HepG2 (cell line): ENCODE data around the gene CSTB. TPM values are rescaled to one million over a fixed set of nuclear protein-coding genes. Genes with fewer than 3 reads are reported as not detected.

Experiments
- DNMT1 ChIP-seq: sonication (generic); formaldehyde crosslinking; IDR thresholded peaks from 2 replicates; pipeline ENCODE4 v1.5.1; 2020; ENCODE audit warnings: mild to moderate bottlenecking, missing genetic modification reagents
- KLF12 ChIP-seq: sonication (generic); formaldehyde crosslinking; IDR thresholded peaks from 2 replicates; pipeline ENCODE4 v1.4.0; 2020; ENCODE audit warnings: missing genetic modification reagents, borderline replicate concordance
- MATR3 ChIP-seq: sonication (generic); formaldehyde crosslinking; IDR thresholded peaks from 2 replicates; pipeline ENCODE4 v1.4.0; 2020; ENCODE audit warnings: missing genetic modification reagents
- MZF1 ChIP-seq: sonication (generic); formaldehyde crosslinking; IDR thresholded peaks from 2 replicates; pipeline ENCODE4 v1.8.1; 2023; ENCODE audit warnings: mild to moderate bottlenecking, missing genetic modification reagents, borderline replicate concordance
- NRL ChIP-seq: sonication (generic); formaldehyde crosslinking; IDR thresholded peaks from 2 replicates; pipeline ENCODE4 v1.5.0; 2020; ENCODE audit warnings: missing genetic modification reagents, mild to moderate bottlenecking, moderate library complexity, borderline replicate concordance
- PHF5A ChIP-seq: IDR thresholded peaks from one replicate; pipeline ENCODE4 v1.6.1; 2018; ENCODE audit warnings: low read depth, missing genetic modification reagents; ENCODE audit not compliant: unreplicated experiment
- SKIL ChIP-seq: sonication (generic); formaldehyde crosslinking; IDR thresholded peaks from 2 replicates; pipeline ENCODE4 v1.8.0; 2022; ENCODE audit warnings: missing genetic modification reagents, mild to moderate bottlenecking, moderate library complexity, borderline replicate concordance
- SMARCE1 ChIP-seq: fragments of 450-650 bp; IDR thresholded peaks from 2 replicates; pipeline ENCODE4 v1.6.1; 2017; ENCODE audit warnings: borderline replicate concordance
- ZBTB39 ChIP-seq: sonication (generic); formaldehyde crosslinking; IDR thresholded peaks from 2 replicates; pipeline ENCODE4 v1.5.0; 2020; ENCODE audit warnings: missing genetic modification reagents
- ZFP36L2 ChIP-seq: sonication (generic); formaldehyde crosslinking; IDR thresholded peaks from 2 replicates; pipeline ENCODE4 v1.4.0; 2020; ENCODE audit warnings: missing genetic modification reagents
- ZKSCAN1 ChIP-seq: fragments of 150-350 bp; IDR thresholded peaks from 2 replicates; pipeline ENCODE4 v1.6.1; 2014; ENCODE audit warnings: low read length
- ZKSCAN8 ChIP-seq: IDR thresholded peaks from 2 replicates; pipeline ENCODE4 v1.6.1; 2016; ENCODE audit warnings: borderline replicate concordance, missing genetic modification reagents, missing compliant biosample characterization
- ZNF256 ChIP-seq: sonication (generic); formaldehyde crosslinking; conservative IDR thresholded peaks from 2 replicates; pipeline ENCODE4 v1.4.0; 2020; ENCODE audit warnings: missing genetic modification reagents
- ZNF263 ChIP-seq: sonication (generic); formaldehyde crosslinking; IDR thresholded peaks from 2 replicates; pipeline ENCODE4 v1.4.0; 2020; ENCODE audit warnings: missing genetic modification reagents
- ZNF503 ChIP-seq: sonication (generic); formaldehyde crosslinking; IDR thresholded peaks from 2 replicates; pipeline ENCODE4 v1.4.0; 2020; ENCODE audit warnings: missing genetic modification reagents
- ZNF747 ChIP-seq: sonication (generic); formaldehyde crosslinking; IDR thresholded peaks from 2 replicates; pipeline ENCODE4 v1.8.1; 2023; ENCODE audit warnings: missing genetic modification reagents, mild to moderate bottlenecking, borderline replicate concordance
- ZNF800 ChIP-seq: sonication (generic); formaldehyde crosslinking; IDR thresholded peaks from 2 replicates; pipeline ENCODE4 v1.4.0; 2020; ENCODE audit warnings: missing genetic modification reagents
- ZSCAN25 ChIP-seq: sonication (generic); formaldehyde crosslinking; IDR thresholded peaks from 2 replicates; pipeline ENCODE4 v1.8.0; 2022; ENCODE audit warnings: mild to moderate bottlenecking, missing genetic modification reagents
- ZSCAN31 ChIP-seq: sonication (generic); formaldehyde crosslinking; IDR thresholded peaks from 2 replicates; pipeline ENCODE4 v1.5.0; 2020; ENCODE audit warnings: low read depth, mild to moderate bottlenecking, missing genetic modification reagents
- polyA plus RNA-seq, 8 experiments: library from polyadenylated mRNA; depleted of rRNA in 3 of 8; stranded (reverse) in 7 of 8; unstranded in 1 of 8; fragments of >200 nt; fragmentation: Illumina TruSeq in 4 of 8; extraction: Trizol in 4 of 8; gene quantifications; 2 replicates each; pipeline versions ENCODE4 v1.2.1 to v1.2.3, GENCODE V29; 2011 to 2016; ENCODE audit warnings: low read depth in 4 of 8, missing spikeins in 1 of 8, mixed read lengths in 1 of 8; ENCODE audit not compliant: insufficient read depth in 1 of 8
- total RNA-seq, 5 experiments: library from RNA; depleted of rRNA; stranded (reverse); fragments of >200 nt; fragmentation: Illumina TruSeq; extraction: Trizol; gene quantifications; 2 replicates each; pipeline ENCODE4 v1.2.3, GENCODE V29; 2016; ENCODE audit warnings: low read depth in 1 of 5
- TF ChIP-seq, protein P1 (sequence below): sonication (generic); formaldehyde crosslinking; IDR thresholded peaks from 2 replicates; pipeline ENCODE4 v1.5.0; 2020; ENCODE audit warnings: mild to moderate bottlenecking, missing genetic modification reagents

The CSTB gene
- total and polyA plus RNA-seq, 2 of the 13 experiments (the other 11 are each of a cell fraction or from before 2014, with no cell fraction given), result 11.7 to 94.1 TPM

- TF ChIP-seq ZBTB39 (CRISPR knock-in tag) (no peak), SKIL (CRISPR knock-in tag) (no peak), ZKSCAN1 (no peak), ZNF256 (CRISPR knock-in tag) (no peak), KLF12 (CRISPR knock-in tag) (no peak), ZNF503 (CRISPR knock-in tag) (no peak), ZNF747 (peak; percentile 23; the same call in 1 of the 2 replicates), SMARCE1 (no peak), ZFP36L2 (no peak), ZNF800 (CRISPR knock-in tag) (no peak), DNMT1 (CRISPR knock-in tag) (no peak), ZSCAN31 (CRISPR knock-in tag) (no peak), MZF1 (CRISPR knock-in tag) (no peak), MATR3 (CRISPR knock-in tag) (no peak), ZNF263 (CRISPR knock-in tag) (no peak), ZSCAN25 (CRISPR knock-in tag) (peak; percentile 94), ZKSCAN8 (no peak), PHF5A (CRISPR knock-in tag) (no peak), NRL (CRISPR knock-in tag) (no peak; the same call in 1 of the 2 replicates)
- TF ChIP-seq, protein P1, sequence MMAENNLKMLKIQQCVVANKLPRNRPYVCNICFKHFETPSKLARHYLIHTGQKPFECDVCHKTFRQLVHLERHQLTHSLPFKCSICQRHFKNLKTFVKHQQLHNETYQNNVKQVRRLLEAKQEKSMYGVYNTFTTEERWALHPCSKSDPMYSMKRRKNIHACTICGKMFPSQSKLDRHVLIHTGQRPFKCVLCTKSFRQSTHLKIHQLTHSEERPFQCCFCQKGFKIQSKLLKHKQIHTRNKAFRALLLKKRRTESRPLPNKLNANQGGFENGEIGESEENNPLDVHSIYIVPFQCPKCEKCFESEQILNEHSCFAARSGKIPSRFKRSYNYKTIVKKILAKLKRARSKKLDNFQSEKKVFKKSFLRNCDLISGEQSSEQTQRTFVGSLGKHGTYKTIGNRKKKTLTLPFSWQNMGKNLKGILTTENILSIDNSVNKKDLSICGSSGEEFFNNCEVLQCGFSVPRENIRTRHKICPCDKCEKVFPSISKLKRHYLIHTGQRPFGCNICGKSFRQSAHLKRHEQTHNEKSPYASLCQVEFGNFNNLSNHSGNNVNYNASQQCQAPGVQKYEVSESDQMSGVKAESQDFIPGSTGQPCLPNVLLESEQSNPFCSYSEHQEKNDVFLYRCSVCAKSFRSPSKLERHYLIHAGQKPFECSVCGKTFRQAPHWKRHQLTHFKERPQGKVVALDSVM (CRISPR knock-in tag), result no peak
Measured at GRCh38 chr21:43810505-43811261, 34.6 kb upstream of the CSTB start (continued).
